GM12874 (cell line): ENCODE data around the gene VPS33A.

Source experiments
- CTCF ChIP-seq: IDR thresholded peaks from 2 replicates; pipeline ENCODE4 v1.5.1; 2011; ENCODE audit warnings: low read depth, mild to moderate bottlenecking, control low read depth, low read length, moderate library complexity; ENCODE audit not compliant: insufficient read depth

VPS33A gene

DNA sequence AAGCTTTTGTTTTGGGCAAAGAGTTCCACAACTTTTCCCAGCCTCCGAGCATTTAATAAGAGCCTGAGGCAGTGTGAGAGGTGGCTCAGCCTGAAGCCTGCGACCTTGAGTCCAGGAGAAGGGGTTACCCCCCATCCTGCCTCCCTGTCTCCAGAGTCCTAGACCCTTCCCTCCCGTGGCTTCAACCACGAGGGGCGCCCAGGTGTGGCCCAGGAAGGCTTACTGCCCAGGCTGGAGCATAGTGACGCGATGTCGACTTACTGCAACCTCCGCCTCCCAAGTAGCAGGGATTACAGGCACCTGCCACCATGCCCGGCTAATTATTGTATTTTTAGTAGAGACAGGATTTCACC lies 82.7 kb downstream of the VPS33A start:
- no peak for TF ChIP-seq CTCF

- TF ChIP-seq CTCF: no peak
Measured at GRCh38 chr12:122182887-122183587, 83.3 kb downstream of the VPS33A start, which contains the start of gene LRRC43. TSS of gene LRRC43 (plus strand) at chr12:122183123. CDS start at chr12:122183145, 22 bp downstream.
